IMR-90 (cell line): Measurements from ENCODE around the gene ADAMTS3. TPM values are rescaled to one million over a fixed set of nuclear protein-coding genes. Genes with fewer than 3 reads are reported as not detected.

Source experiments
- ATAC-seq: fragments of 200-7000 bp; cut with Tn5 transposase; 2 replicates; pipeline ENCODE4 v1.9.1; 2020; ENCODE audit warnings: low read depth, mild to moderate bottlenecking, moderate library complexity
- BruUV-seq: library from RNA; stranded (reverse); fragments of 400-500 nt; replicated peaks from 2 replicates; lab custom pipeline; 2021; lab: Mats Ljungman, UMichigan
- CTCF ChIA-PET: fragments of 300-600 bp; formaldehyde crosslinking; extraction: SDS; loops from one replicate; lab custom pipeline; 2021; ENCODE audit warnings: antibody characterized with exemption; lab: Yijun Ruan, JAX
- POLR2A ChIA-PET: fragments of 300-600 bp; sonication (Branson Sonifier 250); formaldehyde crosslinking; loops from one replicate; lab custom pipeline; 2022; ENCODE audit warnings: antibody characterized with exemption; ENCODE audit not compliant: unreplicated experiment; lab: Charles Lee
- DNase-seq: peaks from one replicate; pipeline ENCODE4 v3.0.0; 2013
- H2AFZ ChIP-seq: replicated peaks from 2 replicates; pipeline ENCODE3; 2013; ENCODE audit warnings: low read length, mild to moderate bottlenecking; ENCODE audit not compliant: poor library complexity
- H2AK5ac ChIP-seq: 2 replicates; pipeline ENCODE4 v1.6.1; 2013; ENCODE audit warnings: low read depth, low read length, inconsistent platforms
- H2AK9ac ChIP-seq: replicated peaks from 2 replicates; pipeline ENCODE3; 2013; ENCODE audit warnings: mild to moderate bottlenecking, low read depth, low read length, moderate library complexity; ENCODE audit not compliant: poor library complexity
- H2BK120ac ChIP-seq: 2 replicates; pipeline ENCODE4 v1.6.1; 2013; ENCODE audit warnings: low read depth, low read length, inconsistent platforms
- H2BK15ac ChIP-seq: 3 replicates; pipeline ENCODE4 v1.6.1; 2013; ENCODE audit warnings: low read depth, low read length, inconsistent platforms
- H2BK20ac ChIP-seq: 2 replicates; pipeline ENCODE4 v1.6.1; 2013; ENCODE audit warnings: low read depth, mild to moderate bottlenecking, inconsistent platforms, low read length, moderate library complexity
- H2BK5ac ChIP-seq: 2 replicates; pipeline ENCODE4 v1.6.1; 2013; ENCODE audit warnings: mild to moderate bottlenecking, low read depth, low read length, inconsistent platforms; ENCODE audit not compliant: poor library complexity, severe bottlenecking
- H3K14ac ChIP-seq: replicated peaks from 2 replicates; pipeline ENCODE4 v1.6.1; 2013; ENCODE audit warnings: low read depth, low read length, inconsistent platforms
- H3K18ac ChIP-seq: 2 replicates; pipeline ENCODE4 v1.6.1; 2013; ENCODE audit warnings: low read depth, low read length, control low read depth
- H3K23ac ChIP-seq: 2 replicates; pipeline ENCODE4 v1.6.1; 2013; ENCODE audit warnings: low read depth, low read length, inconsistent platforms
- H3K27ac ChIP-seq: 2 replicates; pipeline ENCODE4 v1.5.1; 2013; ENCODE audit warnings: mild to moderate bottlenecking, control low read depth, low read length; ENCODE audit not compliant: insufficient read depth
- H3K27me3 ChIP-seq: 2 replicates; pipeline ENCODE4 v1.6.1; 2013; ENCODE audit warnings: low read length; ENCODE audit not compliant: control insufficient read depth, insufficient read depth
- H3K36me3 ChIP-seq: 2 replicates; pipeline ENCODE4 v1.6.1; 2013; ENCODE audit warnings: low read length, mixed read lengths; ENCODE audit not compliant: control insufficient read depth, insufficient read depth
- H3K4ac ChIP-seq: 2 replicates; pipeline ENCODE4 v1.6.1; 2013; ENCODE audit warnings: low read depth, low read length, inconsistent platforms
- H3K4me1 ChIP-seq: 2 replicates; pipeline ENCODE4 v1.6.1; 2013; ENCODE audit warnings: low read length, mixed read lengths; ENCODE audit not compliant: control insufficient read depth, insufficient read depth
- H3K4me2 ChIP-seq: 2 replicates; pipeline ENCODE4 v1.6.1; 2013; ENCODE audit warnings: low read depth, mild to moderate bottlenecking, control low read depth, low read length, moderate library complexity
- H3K4me3 ChIP-seq: 2 replicates; pipeline ENCODE4 v1.5.1; 2013; ENCODE audit warnings: low read depth, mild to moderate bottlenecking, control low read depth, low read length, moderate library complexity; ENCODE audit not compliant: insufficient read depth
- H3K56ac ChIP-seq: 2 replicates; pipeline ENCODE4 v1.6.1; 2013; ENCODE audit warnings: low read length, inconsistent platforms; ENCODE audit not compliant: insufficient read depth; ENCODE audit errors: extremely low read depth
- H3K79me1 ChIP-seq, 2 experiments: 2 replicates each; pipeline ENCODE4 v1.6.1; 2013; ENCODE audit warnings: low read length in 2 of 2, inconsistent platforms in 1 of 2, low read depth in 1 of 2
- H3K9ac ChIP-seq: 2 replicates; pipeline ENCODE4 v1.6.1; 2013; ENCODE audit warnings: low read depth, low read length, control low read depth
- H3K9me1 ChIP-seq: 2 replicates; pipeline ENCODE4 v1.6.1; 2013; ENCODE audit warnings: low read length, inconsistent platforms; ENCODE audit not compliant: insufficient read depth
- H3K9me3 ChIP-seq: 2 replicates; pipeline ENCODE4 v1.6.1; 2013; ENCODE audit warnings: low read length; ENCODE audit not compliant: control insufficient read depth, insufficient read depth
- H4K20me1 ChIP-seq: 2 replicates; pipeline ENCODE4 v1.6.1; 2013; ENCODE audit warnings: low read length, inconsistent platforms; ENCODE audit not compliant: insufficient read depth
- H4K5ac ChIP-seq: 2 replicates; pipeline ENCODE4 v1.6.1; 2013; ENCODE audit warnings: mild to moderate bottlenecking, low read depth, low read length, control low read depth
- H4K8ac ChIP-seq, 2 experiments: 2 replicates each; pipeline ENCODE4 v1.6.1; 2013; ENCODE audit warnings: low read depth in 2 of 2, low read length in 2 of 2, control low read depth in 1 of 2, inconsistent platforms in 1 of 2
- H4K91ac ChIP-seq: 2 replicates; pipeline ENCODE4 v1.6.1; 2013; ENCODE audit warnings: low read depth, low read length, inconsistent platforms; ENCODE audit not compliant: insufficient read depth
- BHLHE40 ChIP-seq: fragments of 150-350 bp; IDR thresholded peaks from 2 replicates; pipeline ENCODE4 v1.6.1; 2016; ENCODE audit warnings: mild to moderate bottlenecking, low read depth, low read length
- CEBPB ChIP-seq: IDR thresholded peaks from 2 replicates; pipeline ENCODE4 v1.6.1; 2012; ENCODE audit warnings: low read depth, low read length, improper control_type of control experiment
- FOS ChIP-seq: fragments of 150-350 bp; IDR thresholded peaks from 2 replicates; pipeline ENCODE4 v1.6.1; 2016; ENCODE audit warnings: low read depth, low read length
- MAFK ChIP-seq: IDR thresholded peaks from 2 replicates; pipeline ENCODE4 v1.6.1; 2012; ENCODE audit warnings: low read depth, low read length, improper control_type of control experiment
- NFE2L2 ChIP-seq: fragments of 150-350 bp; IDR thresholded peaks from 2 replicates; pipeline ENCODE4 v1.6.1; 2016; ENCODE audit warnings: low read depth, mild to moderate bottlenecking, low read length
- SMC3 ChIP-seq: fragments of 150-350 bp; IDR thresholded peaks from 2 replicates; pipeline ENCODE4 v1.6.1; 2016; ENCODE audit warnings: low read depth, mild to moderate bottlenecking, antibody characterized with exemption, low read length, moderate library complexity
- WGBS, 2 experiments: methylation state at CpG; one replicate each; pipeline versions ENCODE4 v1.1.5 to v1.1.7; 2013; ENCODE audit warnings: missing lambda C conversion rate in 2 of 2; ENCODE audit not compliant: insufficient read length in 1 of 2; ENCODE audit errors: extremely low coverage in 2 of 2; 5-methylcytosine and 5-hydroxymethylcytosine counted together
- dilution Hi-C: fragments of 300-500 bp; cut with HindIII; formaldehyde crosslinking; loops from one replicate; pipeline ENCODE4 v1.14.3; 2018; ENCODE audit warnings: low sequenced_read_pairs; ENCODE audit not compliant: unreplicated experiment
- in situ Hi-C: fragments of 300-500 bp; cut with MboI; formaldehyde crosslinking; loops from 3 replicates; pipeline ENCODE4 v1.14.3; 2019; ENCODE audit warnings: low sequenced_read_pairs, inconsistent platforms, mixed read lengths
- intact Hi-C: fragments of 100-400 bp; cut with micrococcal nuclease; formaldehyde crosslinking; loops from 2 replicates; pipeline ENCODE4 v1.10.0; 2022
- polyA plus RNA-seq, 3 experiments: library from polyadenylated mRNA; depleted of rRNA; stranded (reverse); fragments of >200 nt; gene quantifications; 2 replicates each; pipeline ENCODE4 v1.2.3, GENCODE V29; 2012; ENCODE audit warnings: low replicate concordance in 1 of 3
- total RNA-seq: library from RNA; depleted of rRNA; stranded (reverse); fragments of >200 nt; gene quantifications from 2 replicates; pipeline ENCODE4 v1.2.3, GENCODE V29; 2012
- TF ChIP-seq, protein P1 (sequence below): fragments of 150-350 bp; IDR thresholded peaks from 2 replicates; pipeline ENCODE4 v1.6.1; 2016; ENCODE audit warnings: low read depth, mild to moderate bottlenecking, low read length, moderate library complexity, borderline replicate concordance

ADAMTS3 gene
- total and polyA plus RNA-seq, 2 of the 4 experiments (the other 2 are of a cell fraction), result 0.68 to 2.9 TPM

DNA sequence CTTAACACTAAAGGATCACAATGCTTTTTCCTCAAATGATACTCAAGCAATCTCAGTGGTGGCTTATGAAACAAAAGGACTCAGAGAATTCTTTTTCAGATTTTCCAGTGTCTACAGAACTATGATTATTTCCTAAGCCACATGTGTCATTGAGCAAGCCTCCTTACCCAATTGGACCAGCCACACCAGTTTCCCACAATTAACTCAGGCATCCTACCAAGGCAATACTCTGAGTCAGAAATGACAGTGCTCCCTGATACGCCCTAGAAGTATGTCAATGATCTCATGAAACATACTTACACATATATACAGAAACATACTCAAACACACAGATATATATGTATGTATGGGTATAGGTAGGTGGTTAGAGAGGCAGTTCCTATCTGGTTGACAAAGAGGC lies 4.8 kb downstream of the ADAMTS3 start:
- intact Hi-C loops, result no loop called here
- no TSS peak for BruUV-seq
- in situ Hi-C loops, result no loop called here
- H3K18ac ChIP-seq, result no peak overlapping the region
- no peak overlapping the region for H3K23ac ChIP-seq
- dilution Hi-C loops, result no loop called here
- H3K4ac ChIP-seq, result no peak overlapping the region
- CTCF ChIA-PET, result no interaction called here
- POLR2A ChIA-PET, result no interaction called here
- H4K5ac ChIP-seq, result no peak overlapping the region
- H2BK20ac ChIP-seq, result no peak overlapping the region
- TF ChIP-seq MAFK, result no peak
- TF ChIP-seq, protein P1, sequence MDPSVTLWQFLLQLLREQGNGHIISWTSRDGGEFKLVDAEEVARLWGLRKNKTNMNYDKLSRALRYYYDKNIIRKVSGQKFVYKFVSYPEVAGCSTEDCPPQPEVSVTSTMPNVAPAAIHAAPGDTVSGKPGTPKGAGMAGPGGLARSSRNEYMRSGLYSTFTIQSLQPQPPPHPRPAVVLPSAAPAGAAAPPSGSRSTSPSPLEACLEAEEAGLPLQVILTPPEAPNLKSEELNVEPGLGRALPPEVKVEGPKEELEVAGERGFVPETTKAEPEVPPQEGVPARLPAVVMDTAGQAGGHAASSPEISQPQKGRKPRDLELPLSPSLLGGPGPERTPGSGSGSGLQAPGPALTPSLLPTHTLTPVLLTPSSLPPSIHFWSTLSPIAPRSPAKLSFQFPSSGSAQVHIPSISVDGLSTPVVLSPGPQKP, result no peak
- no peak for TF ChIP-seq BHLHE40
- TF ChIP-seq NFE2L2, result no peak
- TF ChIP-seq FOS, result no peak
- no peak for TF ChIP-seq SMC3
- TF ChIP-seq CEBPB, result peak; percentile 62; the same call in 1 of the 2 replicates
- no peaks in the 10 kb centered on the region for H3K4me1 ChIP-seq
- no peak overlapping the region for H4K8ac ChIP-seq
- H3K9ac ChIP-seq, result no peak overlapping the region
- no CpG with 5 or more reads among the region's 1 CpG for WGBS, 2 experiments
- H3K36me3 ChIP-seq, result no peaks in the 10 kb centered on the region
- no peak overlapping the region for H2BK5ac ChIP-seq
- H3K56ac ChIP-seq, result no peak overlapping the region
- DNase-seq (peak; percentile 54), ATAC-seq (no peak)
- H3K79me1 ChIP-seq, result no peaks in the 10 kb centered on the region
- no peak overlapping the region for H4K91ac ChIP-seq
- no peaks in the 10 kb centered on the region for H3K9me1 ChIP-seq
- no peaks in the 10 kb centered on the region for H3K9me3 ChIP-seq
- no peak overlapping the region for H2AFZ ChIP-seq
- no peak overlapping the region for H3K4me2 ChIP-seq
- H3K27me3 ChIP-seq, result no peaks in the 10 kb centered on the region
- no peak overlapping the region for H2BK120ac ChIP-seq
- no peak overlapping the region for H2BK15ac ChIP-seq
- H3K4me3 ChIP-seq, result no peak overlapping the region
- no peak overlapping the region for H2AK5ac ChIP-seq
- H3K14ac ChIP-seq, result no peak overlapping the region
- no peak overlapping the region for H2AK9ac ChIP-seq
- H4K20me1 ChIP-seq, result no peaks in the 10 kb centered on the region
- H3K27ac ChIP-seq, result no peak overlapping the region
